Measurements from ENCODE around the gene C2orf74. TPM values are rescaled to one million over a fixed set of nuclear protein-coding genes. Genes with fewer than 3 reads are reported as not detected.
A peak's percentile ranks its signal among the peaks of the same experiment; 100 is the strongest.

C2orf74 gene
- total RNA-seq, 1 donor from 2014 or later = 11.5 TPM

GRCh38 chr2:61176755-61177726 lies 15.1 kb downstream of the C2orf74 start:
- no peak for TF ChIP-seq CTCF (IDR thresholded peaks at IDR 0.05; ENCODE audit: insufficient read depth, low read depth, low read length)
- no peak for TF ChIP-seq EZH2 (IDR thresholded peaks at IDR 0.05; ENCODE audit: insufficient read depth, low read length)
- Histone ChIP-seq H3K4me1 (ENCODE audit: insufficient read depth, low read length) (peaks cover 39% of the 10 kb centered on the region), H3K27me3 (ENCODE audit: insufficient read depth, low read length) (no peaks in the 10 kb centered on the region), H3K4me3 (ENCODE audit: insufficient read depth, low read depth, low read length) (peak overlapping the region; percentile 66), H3K9me3 (ENCODE audit: insufficient read depth, low read depth, low read length) (no peaks in the 10 kb centered on the region), H3K79me2 (ENCODE audit: insufficient read depth, low read length) (peaks cover 39% of the 10 kb centered on the region), H3K27ac (ENCODE audit: low read depth, low read length) (peak overlapping the region; percentile 83), H3K4me2 (ENCODE audit: low read length) (peak overlapping the region; percentile 85), H4K20me1 (ENCODE audit: insufficient read depth, low read length) (peaks cover 4% of the 10 kb centered on the region), H3K36me3 (ENCODE audit: insufficient read depth, low read length) (peaks cover 5% of the 10 kb centered on the region), H3K9ac (ENCODE audit: low read length) (peak overlapping the region; percentile 86), H2AFZ (ENCODE audit: low read depth, low read length) (peak overlapping the region; percentile 88)
- Mint-ChIP-seq H3K27me3 (ENCODE audit: low read depth, unreplicated experiment) (peaks cover 6% of the 10 kb centered on the region), H3K4me1 (ENCODE audit: low read depth, unreplicated experiment) (peaks cover 34% of the 10 kb centered on the region), H3K4me3 (ENCODE audit: unreplicated experiment) (peak overlapping the region; percentile 84), H3K27ac (ENCODE audit: unreplicated experiment) (peak overlapping the region; percentile 35), H3K36me3 (ENCODE audit: low read depth, unreplicated experiment) (peaks cover 9% of the 10 kb centered on the region), H3K9me3 (ENCODE audit: unreplicated experiment) (peaks cover 2% of the 10 kb centered on the region)
- DNase-seq (ENCODE audit: low read depth) (peak; percentile 76), FAIRE-seq (no peak)

DNA sequence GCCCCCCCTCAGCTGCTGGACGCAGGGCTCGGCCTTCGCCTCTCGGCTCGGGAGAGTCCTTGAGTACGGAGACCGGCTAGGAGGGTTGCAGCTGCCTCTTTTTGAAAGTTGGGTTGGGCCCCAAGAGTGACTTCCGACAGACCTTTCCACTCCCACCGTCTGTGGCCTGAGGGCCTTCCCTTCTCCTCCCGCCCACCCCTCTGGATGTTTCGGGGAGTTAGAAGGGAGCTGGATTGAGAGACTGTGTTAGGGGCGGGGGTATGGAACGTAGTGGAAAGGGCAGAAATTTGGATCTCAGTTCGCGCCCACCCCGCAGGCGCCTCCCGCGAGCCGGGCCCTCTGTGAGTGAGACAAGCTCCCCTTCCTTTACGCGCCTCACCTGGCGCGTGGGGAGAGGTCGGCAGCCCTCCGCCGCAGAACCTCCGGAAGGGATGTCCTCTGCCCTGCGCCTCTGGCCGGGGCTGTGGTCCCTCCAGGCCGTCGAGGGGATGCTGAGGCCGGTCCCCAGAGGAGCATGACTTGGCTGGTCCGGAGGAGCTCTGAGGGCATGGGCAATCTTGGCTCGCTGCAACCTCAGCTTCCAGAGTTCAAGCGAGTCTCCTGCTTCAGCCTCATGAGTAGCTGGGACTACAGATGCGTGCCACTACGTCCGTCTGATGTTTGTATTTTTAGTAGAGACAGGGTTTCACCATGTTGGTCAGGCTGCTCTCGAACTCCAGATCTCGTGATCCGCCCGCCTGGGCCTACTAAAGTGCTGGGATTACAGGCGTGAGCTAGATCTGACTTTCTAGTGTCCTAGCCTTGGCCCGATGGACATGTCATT lies 15.9 kb downstream of the C2orf74 start:
- peaks cover 2% of the 10 kb centered on the region for H3K9me3 Mint-ChIP-seq (ENCODE audit: unreplicated experiment)
- no peak for TF ChIP-seq CTCF (IDR thresholded peaks at IDR 0.05; ENCODE audit: insufficient read depth, low read depth, low read length)
- TF ChIP-seq EZH2 (IDR thresholded peaks at IDR 0.05; ENCODE audit: insufficient read depth, low read length) = no peak
- peaks cover 34% of the 10 kb centered on the region for H3K4me1 Mint-ChIP-seq (ENCODE audit: low read depth, unreplicated experiment)
- H3K9ac ChIP-seq (ENCODE audit: low read length) = peak overlapping the region; percentile 86
- H3K4me2 ChIP-seq (ENCODE audit: low read length) = peak overlapping the region; percentile 85
- no peaks in the 10 kb centered on the region for H3K27me3 ChIP-seq (ENCODE audit: insufficient read depth, low read length)
- H3K4me1 ChIP-seq (ENCODE audit: insufficient read depth, low read length) = peaks cover 39% of the 10 kb centered on the region
- H3K36me3 ChIP-seq (ENCODE audit: insufficient read depth, low read length) = peaks cover 5% of the 10 kb centered on the region
- peaks cover 4% of the 10 kb centered on the region for H3K36me3 Mint-ChIP-seq (ENCODE audit: low read depth, unreplicated experiment)
- H2AFZ ChIP-seq (ENCODE audit: low read depth, low read length) = peak overlapping the region; percentile 56
- no peaks in the 10 kb centered on the region for H3K9me3 ChIP-seq (ENCODE audit: insufficient read depth, low read depth, low read length)
- peak overlapping the region; percentile 83 for H3K27ac ChIP-seq (ENCODE audit: low read depth, low read length)
- H4K20me1 ChIP-seq (ENCODE audit: insufficient read depth, low read length) = peaks cover 4% of the 10 kb centered on the region
- peaks cover 6% of the 10 kb centered on the region for H3K27me3 Mint-ChIP-seq (ENCODE audit: low read depth, unreplicated experiment)
- H3K4me3 ChIP-seq (ENCODE audit: insufficient read depth, low read depth, low read length) = peak overlapping the region; percentile 66
- H3K27ac Mint-ChIP-seq (ENCODE audit: unreplicated experiment) = peak overlapping the region; percentile 90
- H3K4me3 Mint-ChIP-seq (ENCODE audit: unreplicated experiment) = peak overlapping the region; percentile 86
- peak; percentile 15 for DNase-seq (ENCODE audit: low read depth)
- peaks cover 44% of the 10 kb centered on the region for H3K79me2 ChIP-seq (ENCODE audit: insufficient read depth, low read length)
- FAIRE-seq = no peak
